GM12865 (cell line): Measurements from ENCODE around the gene DNAJC3.
A peak's percentile ranks its signal among the peaks of the same experiment; 100 is the strongest.

Experiments
- DNase-seq: peaks from one replicate; pipeline ENCODE4 v3.0.0; 2010; ENCODE audit warnings: low read depth
- H3K4me3 ChIP-seq: 2 replicates; pipeline ENCODE4 v1.5.1; 2011; ENCODE audit warnings: mild to moderate bottlenecking, low read depth, low read length, control low read depth
- CTCF ChIP-seq: IDR thresholded peaks from 2 replicates; pipeline ENCODE4 v1.5.1; 2011; ENCODE audit warnings: low read length, control low read depth, low read depth, inconsistent platforms; ENCODE audit not compliant: insufficient read depth; ENCODE audit errors: missing control alignments

DNAJC3 gene

GRCh38 chr13:95676762-95677563, at the start of gene DNAJC3:
Gene DNAJC3 (plus strand): TSS chr13:95677139. CDS start chr13:95677256, 117 bp downstream.
- TF ChIP-seq CTCF: no peak
- H3K4me3 ChIP-seq: peak within 1 kb of the TSS; percentile 93
- peak; percentile 99 for DNase-seq

GRCh38 chr13:95627590-95627989, 49.3 kb upstream of the DNAJC3 start:
- TF ChIP-seq CTCF: no peak
- no peak for DNase-seq
- H3K4me3 ChIP-seq: no peak overlapping the region

GRCh38 chr13:95628488-95628887, 48.5 kb upstream of the DNAJC3 start:
- H3K4me3 ChIP-seq: no peak overlapping the region
- no peak for DNase-seq
- no peak for TF ChIP-seq CTCF

GRCh38 chr13:95629071-95629470, 47.9 kb upstream of the DNAJC3 start:
- TF ChIP-seq CTCF: no peak
- no peak for DNase-seq
- H3K4me3 ChIP-seq: no peak overlapping the region

GRCh38 chr13:95630593-95630992, 46.3 kb upstream of the DNAJC3 start:
- H3K4me3 ChIP-seq: no peak overlapping the region
- DNase-seq: peak; percentile 46
- no peak for TF ChIP-seq CTCF

GRCh38 chr13:95636853-95637252, 40.1 kb upstream of the DNAJC3 start:
- no peak overlapping the region for H3K4me3 ChIP-seq
- no peak for TF ChIP-seq CTCF
- DNase-seq: no peak
